K562 (cell line): ENCODE results near the gene DDX39A. TPM values are rescaled to one million over a fixed set of nuclear protein-coding genes. Genes with fewer than 3 reads are reported as not detected.

Experiments
- CAMTA2 ChIP-seq: fragments of 250-450 bp; sonication (Bioruptor Pico); conservative IDR thresholded peaks from 2 replicates; pipeline ENCODE4 v1.5.1; 2022
- DACH1 ChIP-seq: fragments of 450-650 bp; IDR thresholded peaks from 2 replicates; pipeline ENCODE4 v1.6.1; 2018; ENCODE audit not compliant: partially characterized antibody
- DMBX1 ChIP-seq: fragments of 250-450 bp; sonication (Bioruptor Pico); IDR thresholded peaks from 2 replicates; pipeline ENCODE4 v1.8.0; 2022; ENCODE audit warnings: inconsistent platforms, mild to moderate bottlenecking, moderate library complexity, borderline replicate concordance
- EWSR1 ChIP-seq: fragments of 450-650 bp; IDR thresholded peaks from 2 replicates; pipeline ENCODE4 v1.6.1; 2018; ENCODE audit warnings: borderline replicate concordance, mild to moderate bottlenecking, low read depth, moderate library complexity; ENCODE audit not compliant: partially characterized antibody
- EZH2 ChIP-seq: IDR thresholded peaks from 2 replicates; pipeline ENCODE4 v1.6.1; 2012; ENCODE audit warnings: low read depth, mild to moderate bottlenecking, inconsistent platforms, low read length, borderline replicate concordance
- HDAC3 ChIP-seq: fragments of 450-650 bp; IDR thresholded peaks from 2 replicates; pipeline ENCODE4 v1.6.1; 2018; ENCODE audit warnings: borderline replicate concordance, mild to moderate bottlenecking, moderate library complexity; ENCODE audit not compliant: partially characterized antibody
- KLF16 ChIP-seq: IDR thresholded peaks from 2 replicates; pipeline ENCODE4 v1.6.1; 2016; ENCODE audit warnings: antibody characterized with exemption
- MIER1 ChIP-seq: fragments of 450-650 bp; IDR thresholded peaks from 2 replicates; pipeline ENCODE4 v1.6.1; 2016; ENCODE audit warnings: antibody characterized with exemption, mild to moderate bottlenecking, low read depth
- MYBL2 ChIP-seq, 2 experiments: fragments of 450-650 bp in 1 of 2; sonication (generic) in 1 of 2; formaldehyde crosslinking in 1 of 2; IDR thresholded peaks; 2 replicates each; pipeline versions ENCODE4 v1.6.1 to v1.8.1; 2017 to 2022; ENCODE audit warnings: borderline replicate concordance in 1 of 2, inconsistent platforms in 1 of 2, low read depth in 1 of 2, mild to moderate bottlenecking in 1 of 2, missing genetic modification reagents in 1 of 2, moderate library complexity in 1 of 2
- MYC ChIP-seq, 2 experiments: fragments of 250-450 bp in 1 of 2; sonication (Bioruptor Pico) in 1 of 2; IDR thresholded peaks; 2 replicates each; pipeline versions ENCODE4 v1.5.1 to v1.6.1; 2012 to 2021; ENCODE audit warnings: low read depth in 2 of 2, borderline replicate concordance in 1 of 2, improper control_type of control experiment in 1 of 2, low read length in 1 of 2, mild to moderate bottlenecking in 1 of 2, moderate library complexity in 1 of 2
- NBN ChIP-seq: fragments of 450-650 bp; IDR thresholded peaks from 2 replicates; pipeline ENCODE4 v1.6.1; 2016; ENCODE audit warnings: low read depth, mild to moderate bottlenecking
- NONO ChIP-seq, 2 experiments: fragments of 200-400 bp in 1 of 2; fragments of 450-650 bp in 1 of 2; formaldehyde crosslinking in 1 of 2; IDR thresholded peaks; 2 replicates each; pipeline ENCODE4 v1.6.1; 2017; ENCODE audit warnings: low read depth in 2 of 2, mild to moderate bottlenecking in 2 of 2, moderate library complexity in 2 of 2, low read length in 1 of 2
- PHF21A ChIP-seq: fragments of 450-650 bp; IDR thresholded peaks from 2 replicates; pipeline ENCODE4 v1.6.1; 2017; ENCODE audit warnings: low read depth, borderline replicate concordance
- SIN3A ChIP-seq, 2 experiments: fragments of 150-350 bp in 1 of 2; IDR thresholded peaks; 2 replicates each; pipeline ENCODE4 v1.6.1; 2011 to 2016; ENCODE audit warnings: borderline replicate concordance in 2 of 2, low read depth in 2 of 2, low read length in 2 of 2, mild to moderate bottlenecking in 2 of 2, moderate library complexity in 2 of 2; ENCODE audit not compliant: control insufficient read depth in 1 of 2
- ZFP36 ChIP-seq: fragments of 150-350 bp; IDR thresholded peaks from 2 replicates; pipeline ENCODE4 v1.6.1; 2018; ENCODE audit warnings: low read length, low read depth; ENCODE audit not compliant: partially characterized antibody
- ZKSCAN1 ChIP-seq: fragments of 150-350 bp; IDR thresholded peaks from 2 replicates; pipeline ENCODE4 v1.6.1; 2016; ENCODE audit warnings: low read depth, low read length
- ZNF561 ChIP-seq: fragments of 450-650 bp; formaldehyde crosslinking; conservative IDR thresholded peaks from 2 replicates; pipeline ENCODE4 v1.4.0; 2020; ENCODE audit warnings: mild to moderate bottlenecking, moderate library complexity
- polyA plus RNA-seq, 8 experiments: library from polyadenylated mRNA; depleted of rRNA in 4 of 8; stranded (reverse) in 5 of 8; unstranded in 3 of 8; fragments of >200 nt; fragmentation: Nextera tagmentation in 2 of 8; fragmentation: Illumina TruSeq in 1 of 8; extraction: Ambion mirVana in 2 of 8; extraction: Trizol in 1 of 8; gene quantifications; 2 replicates each; pipeline versions ENCODE4 v1.2.1 to v1.2.3, GENCODE V29; 2011 to 2014; ENCODE audit warnings: inconsistent platforms in 1 of 8, missing spikeins in 1 of 8
- total RNA-seq, 7 experiments: library from RNA; depleted of rRNA in 6 of 7; stranded (reverse); fragments of >200 nt in 6 of 7; fragmentation: Illumina TruSeq in 2 of 7; extraction: Trizol in 2 of 7; gene quantifications; 2 replicates each; pipeline versions ENCODE4 v1.2.1 to v1.2.3, GENCODE V29; 2011 to 2021; ENCODE audit warnings: low replicate concordance in 1 of 7
- TF ChIP-seq, protein P1 (sequence below), 2 experiments: fragments of 450-650 bp; conservative IDR thresholded peaks; 2 replicates each; pipeline ENCODE4 v1.6.1; 2017; ENCODE audit warnings: mild to moderate bottlenecking in 2 of 2, moderate library complexity in 2 of 2
- TF ChIP-seq, protein P2 (sequence below): fragments of 250-450 bp; sonication (Bioruptor Pico); IDR thresholded peaks from 2 replicates; pipeline ENCODE4 v1.8.0; 2021; ENCODE audit warnings: moderate library complexity, mild to moderate bottlenecking, inconsistent platforms
- TF ChIP-seq, protein P3 (sequence below), 2 experiments: IDR thresholded peaks; 2 replicates each; pipeline ENCODE4 v1.6.1; 2011; ENCODE audit warnings: borderline replicate concordance in 1 of 2, control low read depth in 1 of 2, low read depth in 1 of 2, low read length in 1 of 2, mild to moderate bottlenecking in 1 of 2, mixed read lengths in 1 of 2, moderate library complexity in 1 of 2; ENCODE audit not compliant: insufficient read depth in 1 of 2, insufficient read length in 1 of 2, poor library complexity in 1 of 2, severe bottlenecking in 1 of 2; ENCODE audit errors: extremely low read depth in 1 of 2
- TF ChIP-seq, protein P4 (sequence below): fragments of 450-650 bp; formaldehyde crosslinking; IDR thresholded peaks from 2 replicates; pipeline ENCODE4 v1.4.0; 2022; ENCODE audit warnings: missing genetic modification characterization

Gene DDX39A
- total and polyA plus RNA-seq, 9 of the 15 experiments (the other 6 are each of a cell fraction or from before 2014, with no cell fraction given), result 90.3 to 250 (median 188) TPM

DNA sequence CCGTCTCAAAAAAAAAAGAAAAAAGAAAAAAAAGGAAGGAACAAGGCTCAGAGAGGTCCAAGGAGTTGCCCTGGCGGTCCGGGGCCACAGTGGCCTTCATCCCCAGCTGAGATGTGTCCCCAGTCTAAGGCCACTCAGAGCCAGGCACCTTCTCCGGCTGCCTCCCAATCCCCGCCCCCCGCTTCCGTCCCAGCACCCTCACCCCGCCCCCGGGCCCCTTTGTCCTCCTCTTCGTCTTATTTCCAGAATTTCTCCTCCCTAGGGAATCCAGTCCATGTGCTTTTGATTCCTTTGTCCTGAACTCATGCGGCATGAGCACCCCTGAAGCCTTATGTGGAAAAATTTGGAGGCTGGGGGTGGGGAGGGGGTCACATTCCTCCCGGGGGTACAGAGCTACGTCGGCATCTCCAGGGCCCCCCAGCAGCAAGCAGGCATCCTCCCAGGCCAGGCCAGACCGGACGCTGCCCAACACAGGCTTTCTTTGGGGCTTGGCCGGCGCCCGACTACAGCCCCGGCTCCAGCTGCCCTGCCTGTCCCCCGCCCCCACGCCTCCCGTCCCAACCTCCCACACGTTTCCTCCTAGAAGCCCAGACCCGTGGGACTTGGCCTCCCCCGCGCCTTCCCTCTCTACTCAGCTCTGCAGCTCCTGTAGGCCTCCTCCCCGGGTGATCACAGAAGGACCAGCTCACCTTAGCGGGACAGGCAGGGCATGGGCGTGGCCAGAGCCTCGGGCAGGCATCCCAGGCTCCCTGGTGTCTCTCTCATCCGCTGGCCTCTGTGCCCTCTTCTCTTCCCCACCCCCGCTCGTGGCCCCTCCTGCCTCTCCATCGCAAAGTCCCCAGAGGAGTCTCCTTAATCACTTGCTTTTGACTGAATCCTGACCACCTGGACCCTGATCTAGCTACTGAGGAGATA lies 55.7 kb downstream of the DDX39A start (continued):
- TF ChIP-seq, protein P1, sequence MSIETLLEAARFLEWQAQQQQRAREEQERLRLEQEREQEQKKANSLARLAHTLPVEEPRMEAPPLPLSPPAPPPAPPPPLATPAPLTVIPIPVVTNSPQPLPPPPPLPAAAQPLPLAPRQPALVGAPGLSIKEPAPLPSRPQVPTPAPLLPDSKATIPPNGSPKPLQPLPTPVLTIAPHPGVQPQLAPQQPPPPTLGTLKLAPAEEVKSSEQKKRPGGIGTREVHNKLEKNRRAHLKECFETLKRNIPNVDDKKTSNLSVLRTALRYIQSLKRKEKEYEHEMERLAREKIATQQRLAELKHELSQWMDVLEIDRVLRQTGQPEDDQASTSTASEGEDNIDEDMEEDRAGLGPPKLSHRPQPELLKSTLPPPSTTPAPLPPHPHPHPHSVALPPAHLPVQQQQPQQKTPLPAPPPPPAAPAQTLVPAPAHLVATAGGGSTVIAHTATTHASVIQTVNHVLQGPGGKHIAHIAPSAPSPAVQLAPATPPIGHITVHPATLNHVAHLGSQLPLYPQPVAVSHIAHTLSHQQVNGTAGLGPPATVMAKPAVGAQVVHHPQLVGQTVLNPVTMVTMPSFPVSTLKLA (conservative IDR thresholded peaks at IDR 0.05), result peak in 1 of 2 experiments; percentile 75; a peak in 2 of 4 replicates
- no peak for TF ChIP-seq ZNF561 (CRISPR knock-in tag)
- TF ChIP-seq, protein P2, sequence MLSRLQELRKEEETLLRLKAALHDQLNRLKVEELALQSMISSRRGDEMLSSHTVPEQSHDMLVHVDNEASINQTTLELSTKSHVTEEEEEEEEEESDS, result no peak
- TF ChIP-seq, protein P3, sequence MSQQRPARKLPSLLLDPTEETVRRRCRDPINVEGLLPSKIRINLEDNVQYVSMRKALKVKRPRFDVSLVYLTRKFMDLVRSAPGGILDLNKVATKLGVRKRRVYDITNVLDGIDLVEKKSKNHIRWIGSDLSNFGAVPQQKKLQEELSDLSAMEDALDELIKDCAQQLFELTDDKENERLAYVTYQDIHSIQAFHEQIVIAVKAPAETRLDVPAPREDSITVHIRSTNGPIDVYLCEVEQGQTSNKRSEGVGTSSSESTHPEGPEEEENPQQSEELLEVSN (IDR thresholded peaks at IDR 0.05; ENCODE audit: borderline replicate concordance in 1 of 2, extremely low read depth in 1 of 2, insufficient read depth in 1 of 2, insufficient read length in 1 of 2, low read depth in 1 of 2, low read length in 1 of 2, poor library complexity in 1 of 2, severe bottlenecking in 1 of 2), result no peak
- TF ChIP-seq MYC (IDR thresholded peaks at IDR 0.05; ENCODE audit: low read depth, low read length), result peak; percentile 49; the same call in 1 of the 2 replicates
- no peak for TF ChIP-seq MYC (CRISPR knock-in tag; IDR thresholded peaks at IDR 0.05; ENCODE audit: borderline replicate concordance, low read depth)
- no peak for TF ChIP-seq MYBL2 (IDR thresholded peaks at IDR 0.05; ENCODE audit: low read depth)
- no peak for TF ChIP-seq MYBL2 (CRISPR knock-in tag; IDR thresholded peaks at IDR 0.05; ENCODE audit: borderline replicate concordance)
- 0 out of 4 replicates have a peak, but pooled peaks of 1 of the 2 experiments have one; percentile 58 for TF ChIP-seq SIN3A (IDR thresholded peaks at IDR 0.05; ENCODE audit: borderline replicate concordance in 2 of 2, control insufficient read depth in 1 of 2, low read depth in 2 of 2, low read length in 2 of 2)
- TF ChIP-seq, protein P4, sequence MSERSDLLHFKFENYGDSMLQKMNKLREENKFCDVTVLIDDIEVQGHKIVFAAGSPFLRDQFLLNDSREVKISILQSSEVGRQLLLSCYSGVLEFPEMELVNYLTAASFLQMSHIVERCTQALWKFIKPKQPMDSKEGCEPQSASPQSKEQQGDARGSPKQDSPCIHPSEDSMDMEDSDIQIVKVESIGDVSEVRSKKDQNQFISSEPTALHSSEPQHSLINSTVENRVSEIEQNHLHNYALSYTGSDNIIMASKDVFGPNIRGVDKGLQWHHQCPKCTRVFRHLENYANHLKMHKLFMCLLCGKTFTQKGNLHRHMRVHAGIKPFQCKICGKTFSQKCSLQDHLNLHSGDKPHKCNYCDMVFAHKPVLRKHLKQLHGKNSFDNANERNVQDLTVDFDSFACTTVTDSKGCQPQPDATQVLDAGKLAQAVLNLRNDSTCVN, result peak; percentile 39; the same call in 1 of the 2 replicates
- peak; percentile 45; the same call in 1 of the 2 replicates for TF ChIP-seq ZKSCAN1
- TF ChIP-seq KLF16, result peak; percentile 93
- peak; percentile 64; the same call in 1 of the 2 replicates for TF ChIP-seq NBN
- no peak for TF ChIP-seq NONO (IDR thresholded peaks at IDR 0.05; ENCODE audit: low read depth in 2 of 2, low read length in 1 of 2)
- TF ChIP-seq ZFP36, result peak; percentile 65
- TF ChIP-seq CAMTA2 (CRISPR knock-in tag), result no peak
- TF ChIP-seq EWSR1, result no peak
- TF ChIP-seq EZH2, result no peak
- no peak for TF ChIP-seq MIER1
- TF ChIP-seq DMBX1 (CRISPR knock-in tag), result no peak
- TF ChIP-seq DACH1, result no peak
- TF ChIP-seq PHF21A, result peak; percentile 60; the same call in 1 of the 2 replicates
- TF ChIP-seq HDAC3, result no peak
